ENCODE measurements around the gene MCC. TPM values are rescaled to one million over a fixed set of nuclear protein-coding genes. Genes with fewer than 3 reads are reported as not detected.

Gene MCC
- total RNA-seq, 1 experiment from 2014 or later: 0.41 TPM

GRCh38 chr5:113114559-113114958 is 373.7 kb downstream of the MCC start:
- CTCF ChIA-PET: interaction anchor here (0.6 kb wide), 1 partner anchor 267 kb away, joined by 7 read pairs; no protein-coding TSS in a partner anchor
- POLR2A ChIA-PET: no interaction called here

GRCh38 chr5:113112435-113112834 is 375.8 kb downstream of the MCC start:
- ChIA-PET CTCF (no interaction called here), POLR2A (no interaction called here)
- no TSS peak for BruUV-seq (replicated peaks)
- TF ChIP-seq SIN3A (IDR thresholded peaks at IDR 0.05; ENCODE audit: borderline replicate concordance, insufficient read depth, low read depth, low read length): no peak
- no peak for TF ChIP-seq POLR2AphosphoS5 (IDR thresholded peaks at IDR 0.05; ENCODE audit: low read depth, low read length)
- no peak for TF ChIP-seq REST (IDR thresholded peaks at IDR 0.05; ENCODE audit: insufficient read depth in 1 of 2, low read depth in 2 of 2, low read length in 1 of 2)
- no peak for TF ChIP-seq TCF7L2 (IDR thresholded peaks at IDR 0.05; ENCODE audit: low read depth, low read length)
- TF ChIP-seq CTCF (IDR thresholded peaks at IDR 0.05): no peak; the same call in 1 of the 2 replicates
- ATAC-seq: no peak
- Histone ChIP-seq H3K9me3 (ENCODE audit: control insufficient read depth, insufficient read depth, low read depth, low read length) (no peaks in the 10 kb centered on the region), H3K36me3 (ENCODE audit: control insufficient read depth, insufficient read depth, low read length) (no peaks in the 10 kb centered on the region), H3K27ac (ENCODE audit: low read length) (no peak overlapping the region), H3K27me3 (ENCODE audit: control insufficient read depth, insufficient read depth, low read length) (no peaks in the 10 kb centered on the region; the same call in 1 of the 2 replicates), H3K4me3 (ENCODE audit: low read depth in 2 of 2, low read length in 2 of 2) (no peak overlapping the region), H3K4me1 (ENCODE audit: control insufficient read depth, insufficient read depth, low read length) (no peaks in the 10 kb centered on the region)
- in situ Hi-C loops (cut with HindIII; ENCODE audit: low pct_unique_long_range_greater_than_20kb, low sequenced_read_pairs) (no loop called here), intact Hi-C loops (cut with micrococcal nuclease; ENCODE audit: unreplicated experiment) (no loop called here)
- DNase-seq (ENCODE audit: low read depth, low spot score): no peak

More at GRCh38 chr5:113114559-113114958, 373.7 kb downstream of the MCC start:
- no TSS peak for BruUV-seq (replicated peaks)
- no peak for DNase-seq (ENCODE audit: low read depth, low spot score)
- intact Hi-C loops (cut with micrococcal nuclease; ENCODE audit: unreplicated experiment) (no loop called here), in situ Hi-C loops (cut with HindIII; ENCODE audit: low pct_unique_long_range_greater_than_20kb, low sequenced_read_pairs) (no loop called here)
- no peak for TF ChIP-seq POLR2AphosphoS5 (IDR thresholded peaks at IDR 0.05; ENCODE audit: low read depth, low read length)
- TF ChIP-seq TCF7L2 (IDR thresholded peaks at IDR 0.05; ENCODE audit: low read depth, low read length): no peak
- no peak for TF ChIP-seq CTCF (IDR thresholded peaks at IDR 0.05)
- TF ChIP-seq SIN3A (IDR thresholded peaks at IDR 0.05; ENCODE audit: borderline replicate concordance, insufficient read depth, low read depth, low read length): no peak
- no peak for TF ChIP-seq REST (IDR thresholded peaks at IDR 0.05; ENCODE audit: insufficient read depth in 1 of 2, low read depth in 2 of 2, low read length in 1 of 2)
- H3K4me3 ChIP-seq (ENCODE audit: low read depth in 2 of 2, low read length in 2 of 2): no peak overlapping the region
- no peaks in the 10 kb centered on the region for H3K9me3 ChIP-seq (ENCODE audit: control insufficient read depth, insufficient read depth, low read depth, low read length)
- H3K36me3 ChIP-seq (ENCODE audit: control insufficient read depth, insufficient read depth, low read length): no peaks in the 10 kb centered on the region
- H3K27ac ChIP-seq (ENCODE audit: low read length): no peak overlapping the region
- no peak for ATAC-seq
- H3K4me1 ChIP-seq (ENCODE audit: control insufficient read depth, insufficient read depth, low read length): no peaks in the 10 kb centered on the region
- peaks cover 3% of the 10 kb centered on the region; the same call in 1 of the 2 replicates for H3K27me3 ChIP-seq (ENCODE audit: control insufficient read depth, insufficient read depth, low read length)

Measured in Panc1 (cell line).